ENCODE results near the gene GTF2I.
"Not testable (repeated sequence)": the region's sequence is repeated elsewhere in the genome, so short reads cannot be mapped to it uniquely, and the experiment has no call there.

GTF2I gene

GRCh38 chr7:74717889-74718288, 60.4 kb downstream of the GTF2I start:
- no peak for DNase-seq

DNA sequence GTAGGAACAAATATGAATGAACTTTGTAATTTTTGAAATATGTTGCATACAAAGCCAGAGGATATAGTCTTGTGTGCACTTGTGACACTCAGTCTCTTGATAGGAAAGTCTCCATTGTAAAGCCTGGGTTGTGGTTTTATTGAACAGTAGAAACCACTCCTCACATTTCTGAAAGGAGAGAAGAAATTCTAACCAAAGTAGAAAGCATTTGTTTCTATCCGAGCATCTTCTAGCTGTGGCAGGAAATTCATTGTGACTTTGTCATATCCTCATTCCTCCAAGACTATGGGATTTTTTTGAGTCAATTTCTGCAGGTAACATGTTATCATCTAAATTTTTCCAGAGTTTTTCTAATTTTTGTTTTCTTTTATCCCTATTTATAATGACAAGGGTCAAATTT, 60.8 kb downstream of the GTF2I start:
- DNase-seq: no peak

- DNase-seq: no peak
These were observed 64.6 kb downstream of the GTF2I start for GRCh38 chr7:74722153-74722552.

DNA sequence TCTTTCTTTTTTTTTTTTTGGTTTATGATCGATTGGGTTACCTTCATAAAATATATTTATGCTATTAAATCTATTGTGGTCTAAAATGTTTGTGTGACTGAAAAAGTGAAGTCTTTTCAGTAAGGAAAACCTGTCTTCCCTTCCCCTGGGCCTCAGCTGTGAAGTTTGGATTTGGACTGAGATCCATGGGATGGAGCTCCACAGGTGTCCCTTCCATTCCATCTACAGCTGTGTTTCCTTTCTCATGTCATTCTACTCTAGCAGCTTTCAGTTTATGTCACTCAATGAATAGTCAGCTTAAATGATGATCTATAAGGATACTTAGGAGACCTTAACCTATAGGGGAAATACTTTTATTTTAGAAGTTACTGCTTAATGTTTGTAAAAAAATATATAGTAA, 68.3 kb downstream of the GTF2I start:
- DNase-seq: no peak

DNA sequence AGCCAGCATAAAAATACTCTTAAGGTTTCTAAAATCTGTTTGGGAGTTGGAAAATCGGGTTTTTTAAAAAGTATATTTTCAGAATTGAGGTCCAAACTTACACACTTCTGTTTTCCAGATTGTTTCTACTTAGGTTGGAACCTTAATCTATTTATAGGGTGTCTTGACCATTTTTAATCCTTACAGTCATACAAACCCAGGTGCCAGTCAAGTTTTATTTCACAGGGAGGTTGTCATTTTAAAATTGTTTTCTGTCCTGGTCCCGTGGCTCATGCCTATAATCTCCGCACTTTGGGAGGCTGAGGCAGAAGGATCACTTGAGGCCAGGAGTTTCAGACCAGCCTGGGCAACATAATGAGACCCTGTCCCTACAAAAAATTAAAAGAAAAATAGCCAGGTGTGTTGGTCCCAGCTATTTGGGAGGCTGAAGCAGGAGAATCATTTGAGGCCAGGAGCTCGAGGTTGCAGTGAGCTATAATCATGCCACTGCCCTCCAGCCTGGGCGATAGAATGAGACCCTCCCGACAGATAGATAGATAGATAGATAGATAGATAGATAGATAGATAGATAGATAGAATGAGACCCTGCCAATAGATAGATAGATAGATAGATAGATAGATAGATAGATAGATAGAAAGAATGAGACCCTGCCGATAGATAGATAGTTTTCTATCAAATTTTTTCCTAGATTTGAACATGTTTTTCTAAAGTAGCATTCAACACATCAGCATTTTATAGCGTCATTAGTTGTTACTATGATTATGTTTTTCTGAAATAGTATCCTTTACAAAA, 69.0 kb downstream of the GTF2I start:
- DNase-seq: no peak

- not testable (repeated sequence) for DNase-seq
These were observed 71.2 kb downstream of the GTF2I start for GRCh38 chr7:74728686-74729085.

DNA sequence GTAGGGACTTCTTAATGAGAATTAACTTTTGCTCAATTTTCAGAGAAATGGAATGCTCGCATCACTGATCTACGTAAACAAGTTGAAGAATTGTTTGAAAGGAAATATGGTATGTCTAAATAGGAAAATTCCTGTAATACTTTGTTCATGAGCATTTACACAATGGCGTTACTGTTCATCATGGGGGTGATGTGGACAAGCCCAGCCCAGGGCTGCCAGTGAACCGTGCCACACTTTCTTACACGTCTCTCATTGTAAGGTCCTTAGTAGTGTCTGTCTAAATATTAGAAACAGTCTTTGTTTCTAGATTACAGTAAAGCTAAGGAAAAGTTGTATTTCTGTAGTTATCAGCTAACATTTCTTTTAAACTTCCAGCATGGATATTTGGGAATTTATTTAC, 72.7 kb downstream of the GTF2I start:
- DNase-seq: not testable (repeated sequence)

- not testable (repeated sequence) for DNase-seq
These were observed 82.6 kb downstream of the GTF2I start for GRCh38 chr7:74739974-74740703.

- not testable (repeated sequence) for DNase-seq
These were observed 86.5 kb downstream of the GTF2I start for GRCh38 chr7:74743936-74744557.

- DNase-seq: not testable (repeated sequence)
These were observed 96.5 kb downstream of the GTF2I start for GRCh38 chr7:74753921-74754482.

DNA sequence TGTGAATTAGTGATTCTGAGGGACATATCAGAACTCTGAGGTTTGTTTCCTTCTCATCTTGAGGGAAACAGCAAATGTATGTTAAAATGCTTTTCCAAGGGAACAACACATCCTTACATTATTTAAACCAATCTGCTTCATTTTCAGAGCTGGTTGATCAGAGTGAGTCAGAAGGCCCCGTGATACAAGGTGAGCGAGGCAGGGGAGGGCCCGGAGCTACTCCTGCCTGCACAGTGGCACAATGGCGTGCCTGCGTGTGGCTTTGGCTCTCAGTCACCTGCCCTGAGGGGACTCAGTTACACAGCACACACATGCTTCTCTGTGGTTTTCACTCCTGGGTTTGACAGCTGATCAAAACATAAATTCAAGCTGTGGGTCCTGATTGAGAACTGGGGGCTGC, 99.2 kb downstream of the GTF2I start:
- DNase-seq: not testable (repeated sequence)

DNA sequence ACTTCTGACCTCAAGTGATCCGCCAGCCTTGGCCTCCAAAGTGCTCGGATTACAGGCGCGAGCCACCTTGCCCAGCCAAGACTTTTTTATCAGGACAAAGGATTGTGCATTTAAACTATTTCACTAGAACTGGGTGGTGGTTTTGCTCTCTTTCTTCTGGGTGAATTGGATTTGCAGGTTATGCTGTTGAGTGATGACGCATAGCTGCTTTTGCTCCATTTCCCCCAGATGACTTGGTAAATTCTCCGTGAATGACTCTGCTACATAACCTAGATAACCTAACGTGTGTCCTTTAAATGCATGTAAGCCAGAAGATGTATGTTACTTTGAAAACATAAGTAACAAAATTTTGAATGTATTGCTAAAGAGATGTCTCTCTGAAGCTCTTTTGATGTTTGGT, 100.8 kb downstream of the GTF2I start:
- DNase-seq: not testable (repeated sequence)

DNA sequence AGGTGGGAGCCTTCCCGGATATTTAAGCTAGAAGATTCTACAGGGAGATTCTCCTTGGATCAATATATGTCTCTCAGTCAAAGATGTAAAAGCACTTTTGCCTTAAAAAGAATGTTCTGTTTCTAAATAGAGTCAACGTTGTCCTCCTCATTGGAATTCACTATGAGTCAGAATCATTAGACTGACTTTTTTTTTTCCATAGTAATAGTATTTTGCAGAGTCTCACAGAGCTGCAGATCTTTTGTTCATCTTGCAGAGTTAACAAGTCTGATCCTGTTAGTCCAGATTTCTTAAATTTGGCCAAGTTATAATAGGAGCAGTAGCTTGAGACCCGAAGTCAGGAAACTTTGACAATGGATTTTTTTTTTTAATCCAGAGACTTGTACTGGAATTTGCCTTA, 101.5 kb downstream of the GTF2I start:
- DNase-seq: not testable (repeated sequence)

DNA sequence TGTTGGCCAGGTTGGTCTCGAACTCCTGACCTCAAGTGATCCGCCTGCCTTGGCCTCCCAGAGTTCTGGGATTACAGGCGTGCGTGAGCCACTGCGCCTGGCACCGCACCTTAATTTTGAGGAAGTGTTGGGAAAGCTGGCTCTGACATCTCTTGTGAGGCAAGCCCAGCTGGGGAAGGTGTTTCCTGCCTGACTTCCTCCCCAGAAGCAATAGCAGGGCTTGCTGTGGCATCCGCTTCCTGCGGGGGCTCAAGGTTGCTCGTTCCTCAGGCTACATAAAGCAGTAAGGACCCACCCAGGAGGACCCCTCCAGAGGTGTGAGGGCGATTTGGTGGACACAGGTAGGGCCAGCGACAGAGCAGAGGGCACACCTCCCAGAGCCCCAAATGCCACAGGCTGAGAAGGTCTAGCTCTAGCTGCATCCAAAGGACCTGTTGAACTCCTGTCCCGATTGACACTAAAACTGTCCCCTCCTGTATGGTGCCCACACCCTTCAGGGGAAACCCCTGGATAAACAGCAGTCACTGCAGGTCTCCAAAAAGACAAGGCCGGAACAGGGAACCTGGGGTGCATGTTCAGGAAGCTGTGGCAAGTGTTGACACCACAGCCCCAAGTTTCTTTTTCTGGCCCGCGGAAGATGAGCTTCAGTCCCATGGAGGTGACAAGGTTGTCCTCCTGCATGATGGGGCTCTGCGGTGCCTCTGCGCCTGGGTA, 107.8 kb downstream of the GTF2I start:
- not testable (repeated sequence) for DNase-seq

GRCh38 chr7:74766509-74766908, 109.0 kb downstream of the GTF2I start:
- not testable (repeated sequence) for DNase-seq

DNA sequence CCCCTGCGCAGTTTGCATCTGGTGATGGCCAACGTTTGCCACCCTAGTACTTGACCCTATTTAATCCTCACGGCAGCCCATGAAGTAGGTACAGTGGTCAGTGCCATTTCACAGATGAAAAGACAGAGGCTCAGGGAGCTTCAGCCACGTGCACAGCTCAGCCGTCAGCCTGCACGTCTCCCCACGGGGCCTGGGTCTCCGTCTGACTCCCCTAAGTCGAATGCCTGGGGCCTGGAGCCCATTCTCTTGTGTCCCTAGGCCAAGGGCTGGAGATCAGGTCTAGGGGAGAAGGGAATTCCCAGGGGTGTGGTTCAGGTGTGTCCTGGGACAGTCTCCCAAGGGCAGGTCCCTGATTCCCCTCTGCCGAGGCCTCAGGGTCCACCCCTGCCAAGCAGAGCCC, 109.5 kb downstream of the GTF2I start:
- DNase-seq: not testable (repeated sequence)

DNA sequence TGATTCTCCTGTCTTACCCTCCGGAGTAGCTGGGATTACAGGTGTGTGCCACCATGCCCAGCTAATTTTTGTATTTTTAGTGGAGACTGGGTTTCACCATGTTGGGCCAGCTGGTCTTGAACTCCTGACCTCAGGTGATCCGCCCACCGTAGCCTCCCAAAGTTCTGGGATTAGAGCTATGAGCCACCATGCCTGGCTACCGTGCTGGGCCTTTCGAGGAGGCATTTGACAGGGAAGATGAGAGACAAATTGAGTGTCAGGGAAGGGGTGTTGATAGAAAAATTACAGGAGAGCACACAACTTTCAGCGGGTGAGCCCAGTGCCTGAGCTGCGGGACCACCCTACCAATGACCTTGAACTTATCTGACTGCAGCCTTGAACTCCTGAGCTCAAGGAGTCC, 112.5 kb downstream of the GTF2I start:
- DNase-seq: not testable (repeated sequence)

GRCh38 chr7:74772093-74772492, 114.6 kb downstream of the GTF2I start:
- DNase-seq: not testable (repeated sequence)

- DNase-seq: not testable (repeated sequence)
These were observed 116.5 kb downstream of the GTF2I start, which contains the start of gene NCF1 for GRCh38 chr7:74773760-74774750. Gene NCF1 (plus strand): TSS chr7:74774011. CDS start chr7:74774032, 21 bp downstream.

- DNase-seq: not testable (repeated sequence)
These were observed 117.6 kb downstream of the GTF2I start for GRCh38 chr7:74775111-74775510.

DNA sequence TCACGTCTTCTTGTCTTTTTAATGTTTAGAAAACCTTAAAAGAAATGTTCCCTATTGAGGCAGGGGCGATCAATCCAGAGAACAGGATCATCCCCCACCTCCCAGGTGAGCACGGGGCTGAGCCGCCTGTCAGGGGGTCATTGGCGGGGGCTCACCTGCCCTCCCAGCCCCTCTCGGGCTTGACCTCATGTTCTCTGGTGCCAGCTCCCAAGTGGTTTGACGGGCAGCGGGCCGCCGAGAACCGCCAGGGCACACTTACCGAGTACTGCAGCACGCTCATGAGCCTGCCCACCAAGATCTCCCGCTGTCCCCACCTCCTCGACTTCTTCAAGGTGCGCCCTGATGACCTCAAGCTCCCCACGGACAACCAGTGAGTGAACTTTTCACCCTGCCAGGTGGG, 121.5 kb downstream of the GTF2I start:
- DNase-seq: not testable (repeated sequence)
